ENCODE data around the gene VSTM1. TPM values are rescaled to one million over a fixed set of nuclear protein-coding genes. Genes with fewer than 3 reads are reported as not detected.
A peak's percentile ranks its signal among the peaks of the same experiment; 100 is the strongest.

Gene VSTM1
- total RNA-seq, 1 donor = 0.43 TPM

DNA sequence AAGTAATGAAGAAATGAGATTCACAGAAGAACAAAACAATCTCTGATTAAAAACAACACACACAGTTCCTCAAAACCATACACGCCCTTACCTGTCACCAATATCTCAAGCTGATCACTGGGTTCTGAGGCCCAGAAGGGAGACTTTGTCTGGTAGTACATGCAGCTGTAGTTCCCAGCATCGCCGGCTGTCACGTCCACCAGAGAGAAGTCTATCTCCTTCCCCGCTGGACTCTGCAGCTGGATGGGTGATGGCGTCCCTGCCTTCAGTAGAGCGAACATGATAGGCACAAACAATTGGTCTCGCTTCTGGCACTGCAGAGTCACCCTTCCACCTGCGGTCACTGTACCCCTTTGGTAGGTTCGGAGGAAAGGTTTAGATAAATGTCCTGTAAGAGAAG lies 10.1 kb upstream of the VSTM1 start:
- H3K4me3 ChIP-seq (ENCODE audit: low read depth, low read length) = no peak overlapping the region
- DNase-seq (ENCODE audit: low read depth) = no peak
- TF ChIP-seq, protein P1, sequence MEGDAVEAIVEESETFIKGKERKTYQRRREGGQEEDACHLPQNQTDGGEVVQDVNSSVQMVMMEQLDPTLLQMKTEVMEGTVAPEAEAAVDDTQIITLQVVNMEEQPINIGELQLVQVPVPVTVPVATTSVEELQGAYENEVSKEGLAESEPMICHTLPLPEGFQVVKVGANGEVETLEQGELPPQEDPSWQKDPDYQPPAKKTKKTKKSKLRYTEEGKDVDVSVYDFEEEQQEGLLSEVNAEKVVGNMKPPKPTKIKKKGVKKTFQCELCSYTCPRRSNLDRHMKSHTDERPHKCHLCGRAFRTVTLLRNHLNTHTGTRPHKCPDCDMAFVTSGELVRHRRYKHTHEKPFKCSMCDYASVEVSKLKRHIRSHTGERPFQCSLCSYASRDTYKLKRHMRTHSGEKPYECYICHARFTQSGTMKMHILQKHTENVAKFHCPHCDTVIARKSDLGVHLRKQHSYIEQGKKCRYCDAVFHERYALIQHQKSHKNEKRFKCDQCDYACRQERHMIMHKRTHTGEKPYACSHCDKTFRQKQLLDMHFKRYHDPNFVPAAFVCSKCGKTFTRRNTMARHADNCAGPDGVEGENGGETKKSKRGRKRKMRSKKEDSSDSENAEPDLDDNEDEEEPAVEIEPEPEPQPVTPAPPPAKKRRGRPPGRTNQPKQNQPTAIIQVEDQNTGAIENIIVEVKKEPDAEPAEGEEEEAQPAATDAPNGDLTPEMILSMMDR (IDR thresholded peaks at IDR 0.05; ENCODE audit: insufficient read depth, low read depth, low read length) = no peak

DNA sequence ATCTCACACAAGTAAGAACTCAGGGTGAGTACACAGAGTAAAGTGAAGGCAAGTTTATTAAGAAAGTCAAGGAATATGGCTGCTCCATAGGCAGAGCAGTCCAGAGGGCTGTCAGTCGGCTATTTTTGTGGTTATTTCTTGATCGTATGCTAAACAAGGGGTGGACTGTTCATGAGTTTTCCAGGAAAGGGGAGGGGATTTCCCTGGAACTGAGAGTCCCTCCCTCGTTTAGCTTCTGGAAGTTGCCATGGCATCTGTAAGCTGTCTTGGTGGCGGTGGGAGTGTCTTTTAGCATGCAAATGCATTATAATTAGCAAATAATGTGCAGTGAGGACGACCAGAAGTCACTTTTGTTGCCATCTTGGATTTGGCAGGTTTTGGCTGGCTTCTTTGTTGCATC lies 5.8 kb upstream of the VSTM1 start:
- H3K4me3 ChIP-seq (ENCODE audit: low read depth, low read length) = no peak overlapping the region
- TF ChIP-seq, protein P1 (IDR thresholded peaks at IDR 0.05; ENCODE audit: insufficient read depth, low read depth, low read length) = no peak
- no peak for DNase-seq (ENCODE audit: low read depth)

DNA sequence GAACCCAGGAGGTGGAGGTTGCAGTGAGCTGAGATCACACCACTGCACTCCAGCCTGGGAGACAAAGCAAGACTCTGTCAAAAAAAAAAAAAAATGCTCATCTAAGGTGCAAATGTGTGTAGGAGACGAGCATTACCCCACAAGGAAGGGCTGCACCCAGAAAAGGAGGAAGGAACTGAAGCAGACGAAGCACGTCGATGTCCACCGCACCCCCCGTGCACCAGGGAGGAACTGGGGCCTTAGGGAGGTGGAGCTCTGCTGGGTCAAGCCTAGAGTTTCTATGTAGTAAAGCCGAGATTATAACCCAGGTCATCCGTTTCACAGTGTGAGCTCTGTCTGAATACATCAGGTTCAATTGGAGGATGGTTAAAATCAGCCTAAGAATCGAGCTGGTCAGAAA lies 1.1 kb downstream of the VSTM1 start:
- no peak overlapping the region for H3K4me3 ChIP-seq (ENCODE audit: low read depth, low read length)
- no peak for DNase-seq (ENCODE audit: low read depth)
- TF ChIP-seq, protein P1 (IDR thresholded peaks at IDR 0.05; ENCODE audit: insufficient read depth, low read depth, low read length) = no peak

DNA sequence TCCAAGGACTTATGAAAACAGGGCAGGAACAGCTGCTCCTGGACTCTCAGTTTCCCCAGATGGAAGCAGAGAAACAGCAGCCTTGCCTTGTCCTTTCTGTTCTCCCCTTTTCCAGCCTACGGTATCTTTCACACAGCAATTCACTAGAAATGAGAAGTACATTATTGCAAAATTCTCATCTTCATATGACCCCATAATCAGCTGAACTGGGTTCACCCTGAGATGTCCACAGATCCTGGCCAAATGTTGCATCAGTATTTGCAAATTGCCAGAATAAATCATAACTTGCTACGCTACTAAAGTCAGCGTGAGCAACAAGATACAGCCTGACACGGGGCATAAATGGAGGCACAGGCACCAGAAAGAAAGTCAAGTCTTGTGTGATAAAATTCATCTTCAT lies 16.1 kb downstream of the VSTM1 start:
- DNase-seq (ENCODE audit: low read depth) = peak; percentile 3
- TF ChIP-seq, protein P1 (IDR thresholded peaks at IDR 0.05; ENCODE audit: insufficient read depth, low read depth, low read length) = no peak
- H3K4me3 ChIP-seq (ENCODE audit: low read depth, low read length) = no peak overlapping the region

DNA sequence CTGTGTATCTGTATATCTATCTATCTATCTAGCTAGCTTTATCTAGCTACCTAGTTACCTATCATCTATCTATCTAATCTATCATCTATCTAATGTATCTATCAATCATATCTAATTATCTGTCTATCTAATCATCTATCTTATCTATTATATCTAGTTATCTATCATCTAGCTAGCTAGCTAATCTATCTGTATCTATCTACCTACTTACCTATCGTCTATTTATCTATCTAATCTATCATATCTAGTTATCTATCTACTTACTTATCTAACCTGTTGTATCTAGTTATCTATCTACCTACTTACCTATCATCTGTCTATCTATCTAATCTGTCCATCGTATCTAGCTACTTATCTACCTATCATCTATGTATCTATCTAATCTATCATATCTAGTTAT lies 17.9 kb downstream of the VSTM1 start:
- TF ChIP-seq, protein P1 (IDR thresholded peaks at IDR 0.05; ENCODE audit: insufficient read depth, low read depth, low read length) = no peak
- H3K4me3 ChIP-seq (ENCODE audit: low read depth, low read length) = no peak overlapping the region
- DNase-seq (ENCODE audit: low read depth) = no peak

DNA sequence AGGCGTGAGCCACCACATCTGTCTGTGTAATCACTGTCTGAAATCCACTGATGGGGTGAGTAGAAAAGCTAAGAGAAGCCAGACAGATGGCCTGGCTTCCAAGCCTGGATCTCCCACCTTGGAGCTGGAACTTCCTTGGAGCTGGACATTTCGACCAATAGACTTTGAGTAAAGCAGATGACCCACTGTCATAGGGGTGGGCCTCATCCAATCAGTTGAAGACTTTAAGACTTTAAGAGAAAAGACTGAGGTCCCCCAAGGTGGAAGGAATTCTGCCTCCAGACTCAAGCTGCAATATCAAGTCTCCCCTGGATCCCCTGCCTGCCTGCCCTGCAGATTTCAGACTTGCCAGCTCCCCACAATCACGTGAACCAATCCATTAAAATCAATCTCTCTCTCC lies 20.7 kb downstream of the VSTM1 start:
- no peak for DNase-seq (ENCODE audit: low read depth)
- H3K4me3 ChIP-seq (ENCODE audit: low read depth, low read length) = no peak overlapping the region
- TF ChIP-seq, protein P1 (IDR thresholded peaks at IDR 0.05; ENCODE audit: insufficient read depth, low read depth, low read length) = no peak

DNA sequence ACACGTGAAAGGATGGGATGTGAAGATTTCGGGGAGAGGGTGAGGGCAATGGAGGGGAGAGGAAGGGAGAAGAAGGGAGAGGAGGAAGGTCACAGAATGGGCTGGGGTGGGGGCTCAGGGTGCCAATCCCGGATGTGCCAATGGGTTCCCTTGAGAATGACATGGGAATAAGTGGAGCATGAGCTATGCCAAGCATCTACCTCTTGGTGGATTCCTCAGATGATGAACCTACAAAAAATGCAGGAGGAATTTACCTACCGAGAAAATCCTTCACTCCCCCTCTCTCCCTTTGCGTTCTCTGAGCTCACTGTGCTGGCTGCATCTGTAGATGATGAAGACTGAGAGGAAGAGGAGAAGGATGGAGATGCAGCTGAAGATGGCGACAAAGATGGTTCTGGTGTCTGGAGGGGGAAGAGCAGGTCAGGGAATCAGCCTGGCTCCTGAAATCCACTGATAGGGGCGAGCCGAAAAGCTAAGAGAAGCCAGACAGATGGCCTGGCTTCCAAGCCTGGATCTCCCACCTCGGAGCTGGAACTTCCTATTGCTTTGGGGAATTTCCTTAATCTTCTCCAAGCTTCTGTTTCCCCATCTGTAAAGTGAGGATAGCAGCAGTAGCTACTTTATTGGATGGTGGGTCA lies 21.6 kb downstream of the VSTM1 start:
- TF ChIP-seq, protein P1 (IDR thresholded peaks at IDR 0.05; ENCODE audit: insufficient read depth, low read depth, low read length) = no peak
- H3K4me3 ChIP-seq (ENCODE audit: low read depth, low read length) = no peak overlapping the region
- no peak for DNase-seq (ENCODE audit: low read depth)
